ENCODE results near the gene CYP4B1.

The CYP4B1 gene

DNA sequence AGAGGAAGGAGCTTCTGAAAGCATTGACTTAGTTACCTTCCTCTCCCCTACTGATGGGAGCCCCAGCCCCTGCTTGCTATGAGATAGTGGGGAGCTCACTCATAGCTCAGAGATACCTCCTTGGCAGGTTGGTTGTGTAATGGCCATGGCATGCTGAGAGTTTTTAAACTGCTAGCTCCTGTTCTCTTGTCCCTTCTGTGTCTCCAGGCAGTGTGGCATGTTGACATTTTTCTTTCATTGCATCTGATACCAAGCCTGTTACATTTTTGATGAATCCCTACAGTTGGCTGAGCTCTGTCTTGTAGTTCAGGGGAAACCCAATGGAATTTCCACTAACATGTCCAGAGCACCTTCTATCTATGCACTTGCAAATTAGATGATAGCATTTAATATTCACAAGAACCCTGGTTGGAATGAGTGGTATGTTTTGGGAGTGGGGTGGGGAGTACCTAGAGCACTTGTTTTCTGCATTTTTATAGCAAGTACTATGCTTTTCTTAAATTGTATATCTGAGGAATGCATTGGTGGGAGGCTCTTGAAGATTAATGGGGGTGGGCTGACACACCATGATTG, 40.8 kb upstream of the CYP4B1 start:
- TF ChIP-seq, protein P1, sequence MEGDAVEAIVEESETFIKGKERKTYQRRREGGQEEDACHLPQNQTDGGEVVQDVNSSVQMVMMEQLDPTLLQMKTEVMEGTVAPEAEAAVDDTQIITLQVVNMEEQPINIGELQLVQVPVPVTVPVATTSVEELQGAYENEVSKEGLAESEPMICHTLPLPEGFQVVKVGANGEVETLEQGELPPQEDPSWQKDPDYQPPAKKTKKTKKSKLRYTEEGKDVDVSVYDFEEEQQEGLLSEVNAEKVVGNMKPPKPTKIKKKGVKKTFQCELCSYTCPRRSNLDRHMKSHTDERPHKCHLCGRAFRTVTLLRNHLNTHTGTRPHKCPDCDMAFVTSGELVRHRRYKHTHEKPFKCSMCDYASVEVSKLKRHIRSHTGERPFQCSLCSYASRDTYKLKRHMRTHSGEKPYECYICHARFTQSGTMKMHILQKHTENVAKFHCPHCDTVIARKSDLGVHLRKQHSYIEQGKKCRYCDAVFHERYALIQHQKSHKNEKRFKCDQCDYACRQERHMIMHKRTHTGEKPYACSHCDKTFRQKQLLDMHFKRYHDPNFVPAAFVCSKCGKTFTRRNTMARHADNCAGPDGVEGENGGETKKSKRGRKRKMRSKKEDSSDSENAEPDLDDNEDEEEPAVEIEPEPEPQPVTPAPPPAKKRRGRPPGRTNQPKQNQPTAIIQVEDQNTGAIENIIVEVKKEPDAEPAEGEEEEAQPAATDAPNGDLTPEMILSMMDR (conservative IDR thresholded peaks at IDR 0.05; ENCODE audit: low read depth, low read length): no peak
- no peak for DNase-seq (ENCODE audit: low read depth)
- no peak overlapping the region for H3K4me3 ChIP-seq (ENCODE audit: low read length)

DNA sequence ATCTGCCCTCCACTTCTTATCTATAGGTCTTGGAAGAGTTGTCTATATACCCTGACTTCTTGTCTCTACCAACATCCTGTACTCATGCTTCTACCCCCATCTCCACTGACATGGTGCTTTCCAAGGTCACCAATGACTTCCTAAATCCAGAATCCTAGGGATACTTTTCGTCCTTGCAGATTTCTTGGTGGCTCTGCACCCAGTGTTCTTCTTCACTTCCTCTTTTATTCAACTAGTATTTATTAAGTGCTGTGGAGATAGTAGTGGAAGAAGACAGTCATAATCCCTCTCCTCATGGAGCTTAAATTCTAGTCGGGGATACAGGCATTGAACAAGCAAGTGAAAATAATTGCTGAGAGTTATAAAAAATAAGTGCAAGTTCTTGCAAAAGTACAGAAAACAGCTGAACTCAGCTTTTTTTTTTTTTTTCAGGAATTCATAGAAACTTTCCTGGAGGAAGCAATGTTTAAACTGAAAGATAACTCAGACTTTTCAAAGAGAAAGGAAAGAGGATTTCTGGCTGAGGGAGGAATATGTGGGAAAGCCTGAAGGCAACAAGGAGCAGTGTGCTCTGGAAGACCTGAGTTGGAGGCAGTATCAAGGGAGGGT, 38.2 kb upstream of the CYP4B1 start:
- H3K4me3 ChIP-seq (ENCODE audit: low read length): no peak overlapping the region
- no peak for DNase-seq (ENCODE audit: low read depth)
- TF ChIP-seq, protein P1 (conservative IDR thresholded peaks at IDR 0.05; ENCODE audit: low read depth, low read length): no peak

DNA sequence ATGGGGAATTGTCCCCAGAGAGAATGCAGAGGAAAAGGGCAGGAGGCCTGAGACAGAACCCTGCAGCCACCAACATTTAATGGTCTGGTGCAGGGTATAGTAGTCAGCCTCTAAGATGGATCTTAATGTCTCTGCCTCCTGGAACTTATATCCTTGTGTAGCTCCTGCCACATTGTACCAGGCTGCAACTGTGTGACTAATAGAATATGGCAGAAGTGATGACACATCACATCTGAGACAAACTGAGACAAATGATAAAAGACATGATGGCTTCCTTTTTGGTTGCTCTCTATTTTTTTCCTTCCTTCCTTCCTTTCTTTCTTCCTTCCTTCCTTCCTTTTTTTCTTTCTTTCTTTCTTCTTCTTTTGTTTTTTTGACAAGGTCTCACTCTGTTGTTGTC, 37.1 kb upstream of the CYP4B1 start:
- no peak for DNase-seq (ENCODE audit: low read depth)
- TF ChIP-seq, protein P1 (conservative IDR thresholded peaks at IDR 0.05; ENCODE audit: low read depth, low read length): no peak

DNA sequence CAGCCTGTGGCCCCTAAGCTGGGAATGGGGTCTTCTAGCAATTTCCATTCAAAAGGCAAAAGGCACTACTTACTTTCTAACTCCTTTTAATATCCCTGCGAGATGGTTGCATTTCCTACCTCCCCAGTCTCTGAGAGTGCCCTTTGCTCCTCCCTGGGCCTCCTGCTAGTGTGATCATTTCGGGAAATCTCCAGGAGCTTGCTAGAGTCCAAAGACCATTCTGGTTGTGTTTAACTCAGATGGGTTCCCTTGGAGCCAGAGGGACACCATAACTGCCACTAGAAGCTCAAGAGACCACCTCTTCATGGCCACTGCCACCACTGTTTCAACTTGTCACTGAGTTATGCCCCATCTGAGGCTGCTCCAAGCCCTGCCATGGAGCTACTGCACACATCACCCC, 34.4 kb upstream of the CYP4B1 start:
- TF ChIP-seq, protein P1 (conservative IDR thresholded peaks at IDR 0.05; ENCODE audit: low read depth, low read length): no peak
- DNase-seq (ENCODE audit: low read depth): no peak

More for the DNA sequence above, 37.1 kb upstream of the CYP4B1 start:
- no peak overlapping the region for H3K4me3 ChIP-seq (ENCODE audit: low read length)

DNA sequence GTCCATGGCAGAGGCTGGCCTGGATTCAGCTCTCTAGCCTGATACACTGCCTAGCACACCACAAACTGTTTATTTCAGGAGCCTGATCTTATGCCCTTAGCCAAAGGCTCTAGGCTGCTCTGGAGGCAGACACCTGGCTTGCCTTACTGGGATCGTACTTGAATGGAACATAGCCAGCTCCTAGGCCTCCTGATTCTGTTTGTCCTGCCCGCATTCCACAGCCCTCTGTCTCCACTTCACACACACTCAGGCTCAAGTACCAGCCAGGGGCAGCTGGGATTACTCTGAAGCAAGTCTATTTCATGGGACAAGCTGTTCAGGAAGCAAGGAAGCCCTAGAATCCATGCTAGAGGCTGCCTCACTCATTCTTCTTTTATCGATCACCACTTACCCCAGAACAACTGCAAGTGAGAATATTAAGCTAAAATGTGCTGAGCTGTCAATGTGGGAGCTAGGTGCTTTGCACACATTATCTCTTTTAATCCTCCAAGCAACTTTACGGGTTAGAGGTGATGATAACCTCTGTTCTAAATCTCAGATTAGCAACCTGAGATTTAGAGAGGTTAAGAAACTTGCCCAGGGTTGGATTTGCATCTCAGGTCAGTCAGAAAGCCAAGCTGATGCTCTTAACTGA, 31.1 kb upstream of the CYP4B1 start:
- TF ChIP-seq, protein P1 (conservative IDR thresholded peaks at IDR 0.05; ENCODE audit: low read depth, low read length): no peak
- H3K4me3 ChIP-seq (ENCODE audit: low read length): no peak overlapping the region
- DNase-seq (ENCODE audit: low read depth): no peak

More for the DNA sequence above, 34.4 kb upstream of the CYP4B1 start:
- no peak overlapping the region for H3K4me3 ChIP-seq (ENCODE audit: low read length)

DNA sequence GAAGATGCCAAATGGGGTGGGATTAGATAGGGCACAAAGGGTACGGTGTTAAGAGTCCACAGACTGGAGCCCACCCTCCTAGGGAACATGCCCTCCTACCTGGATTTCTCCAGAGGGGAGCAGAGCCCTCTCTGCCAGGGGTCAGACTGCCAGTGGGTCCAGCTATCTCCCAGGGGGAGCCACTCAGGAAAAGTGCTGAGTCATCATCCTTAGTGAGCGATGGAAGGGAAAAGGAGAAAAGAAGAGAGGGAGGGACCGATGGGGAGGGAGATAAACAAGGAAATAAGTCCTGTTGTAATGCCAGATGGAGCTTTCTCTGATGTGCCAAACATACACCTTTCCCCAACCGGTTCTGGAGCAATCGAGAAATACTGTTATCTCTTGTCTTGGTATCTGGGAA, 30.4 kb upstream of the CYP4B1 start:
- DNase-seq (ENCODE audit: low read depth): no peak
- no peak overlapping the region for H3K4me3 ChIP-seq (ENCODE audit: low read length)
- TF ChIP-seq, protein P1 (conservative IDR thresholded peaks at IDR 0.05; ENCODE audit: low read depth, low read length): no peak

All from retinal pigment epithelial cell (primary cell).